ENCODE data around the gene HLA-DMA. TPM values are rescaled to one million over a fixed set of nuclear protein-coding genes. Genes with fewer than 3 reads are reported as not detected.

Gene HLA-DMA
- 16.2 TPM for total RNA-seq

DNA sequence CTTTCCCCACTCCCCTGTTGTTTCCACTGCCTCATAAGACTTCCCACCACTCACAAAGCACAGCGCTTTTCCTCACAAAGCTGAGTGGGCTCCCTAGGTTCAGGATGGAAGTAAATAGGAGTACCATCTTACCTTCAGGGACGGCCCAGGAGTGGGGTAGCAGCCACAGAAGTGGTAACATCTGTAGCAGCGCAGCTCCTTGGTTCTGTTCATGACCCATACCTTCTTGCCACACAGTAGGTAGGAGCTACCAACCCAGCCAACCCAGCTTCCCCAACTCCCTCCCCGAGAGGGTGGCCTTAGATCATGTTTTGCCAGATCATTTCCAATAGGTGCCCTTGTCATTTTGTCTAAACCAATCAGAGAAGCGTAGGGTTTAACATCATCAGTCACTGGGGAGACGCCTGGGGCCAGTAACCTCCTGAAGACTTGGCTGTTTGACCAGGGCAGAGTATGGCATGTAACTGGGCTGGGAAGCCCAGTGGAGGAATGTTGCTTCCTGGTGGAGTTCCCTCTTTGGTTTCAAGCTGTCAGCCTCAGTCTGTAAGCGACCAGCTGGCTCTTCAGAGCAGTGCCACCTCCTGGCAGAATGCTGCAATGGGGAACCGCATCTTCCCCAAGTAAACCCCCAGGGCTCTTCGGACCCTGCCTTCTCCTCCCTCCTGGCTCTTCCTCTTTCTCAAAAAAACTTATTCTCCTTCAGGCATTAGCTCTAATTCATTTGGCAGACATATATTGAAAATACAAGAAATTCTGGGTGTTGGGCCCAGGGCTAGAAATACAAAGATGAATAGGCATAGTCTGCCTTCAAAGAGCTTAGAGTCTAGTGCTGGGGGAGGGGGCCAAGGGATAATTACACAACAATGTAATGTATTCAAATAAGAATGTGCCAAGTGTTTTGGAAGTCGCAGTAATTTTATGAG, at the start of gene HLA-DMA:
TSS of gene HLA-DMA (minus strand) at position 281 of the 923 bp plus-strand sequence. CDS start at position 220, 61 bp downstream.
- peak; percentile 98 for ATAC-seq

- ATAC-seq = no peak
Observed at GRCh38 chr6:33001685-33002084, 48.8 kb upstream of the HLA-DMA start.

DNA sequence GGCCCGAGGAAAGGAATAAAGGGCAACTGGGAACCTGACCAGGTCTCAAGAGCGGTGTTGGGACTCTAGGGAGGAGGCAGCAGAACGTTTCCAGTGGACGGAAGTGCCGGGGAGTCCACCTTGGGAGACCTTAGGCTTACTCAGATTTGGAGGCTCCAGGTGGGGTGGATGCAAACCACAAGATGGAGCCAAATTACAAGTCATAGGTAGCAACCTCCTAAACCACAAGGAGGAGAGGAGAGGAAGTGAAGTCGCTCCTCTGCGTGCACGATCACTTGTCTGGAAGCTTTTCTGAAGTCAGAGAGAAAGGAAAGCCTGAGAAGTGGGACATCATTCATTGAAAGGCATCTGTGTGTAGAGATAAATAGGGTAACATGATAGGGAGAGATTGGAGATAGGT, 47.2 kb upstream of the HLA-DMA start:
- peak; percentile 65 for ATAC-seq

DNA sequence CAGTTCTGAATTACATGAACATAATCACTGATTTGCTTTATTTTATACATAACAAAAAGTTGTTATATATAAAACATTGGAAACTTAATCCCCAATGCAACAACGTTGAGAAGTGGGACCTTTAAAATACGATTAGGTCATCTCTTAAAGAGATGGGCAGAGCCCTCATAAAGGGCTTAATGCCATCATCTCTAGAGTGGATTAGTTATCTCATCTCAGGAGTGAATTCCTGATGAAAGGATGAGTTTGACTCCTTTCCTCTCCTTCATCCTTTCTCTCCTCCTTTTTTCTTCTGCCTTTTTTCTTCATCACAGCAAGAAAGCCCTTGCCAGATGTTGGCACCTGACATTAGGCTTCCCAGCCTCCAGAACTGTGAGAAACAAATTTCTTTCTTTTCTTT, 42.6 kb upstream of the HLA-DMA start:
- no peak for ATAC-seq

DNA sequence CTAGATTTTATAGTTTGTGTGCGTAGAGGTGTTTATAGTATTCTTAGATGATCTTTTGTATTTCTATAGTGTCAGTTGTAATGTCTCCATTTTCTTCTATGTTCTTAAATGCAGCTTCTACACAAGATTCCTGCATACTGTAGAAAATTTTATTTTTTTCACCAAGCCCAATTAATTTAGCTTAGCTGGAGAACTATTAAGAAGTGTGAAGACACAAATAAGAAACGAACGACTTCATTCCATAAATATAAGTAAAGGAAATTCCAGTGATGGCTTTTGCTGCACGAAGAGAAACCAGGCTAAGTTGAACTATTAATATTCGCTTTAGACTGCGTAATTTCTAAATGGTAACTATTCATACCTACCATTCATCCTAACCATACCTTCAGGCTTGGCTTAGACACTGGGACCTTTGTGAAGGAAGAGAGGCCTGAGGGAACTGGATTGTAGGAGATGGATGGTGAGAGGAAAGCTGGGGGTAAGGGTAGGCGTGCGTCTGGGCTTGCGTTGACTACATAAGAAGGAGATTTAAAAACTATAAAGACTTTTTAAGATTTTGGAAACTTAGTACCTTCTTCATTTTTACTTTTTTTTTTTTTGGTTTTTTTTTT, 40.6 kb upstream of the HLA-DMA start:
- no peak for ATAC-seq

DNA sequence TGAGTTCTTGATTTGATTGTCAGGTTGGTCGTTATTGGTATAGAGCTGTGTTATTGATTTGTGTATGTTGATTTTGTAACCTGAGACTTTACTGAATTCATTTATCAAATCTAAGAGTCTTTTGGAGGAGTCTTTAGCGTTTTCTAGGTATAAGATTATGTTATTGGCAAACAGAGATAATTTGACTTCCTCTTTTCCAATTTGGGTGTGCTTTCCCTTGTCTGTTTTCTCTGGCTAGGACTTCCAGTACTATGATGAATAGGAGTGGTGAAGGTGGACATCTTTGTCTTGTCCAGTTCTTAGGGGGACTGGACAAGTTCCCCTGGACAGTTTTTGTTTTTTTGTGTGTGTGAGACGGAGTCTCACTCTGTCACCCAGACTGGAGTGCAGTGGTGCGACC, 39.1 kb upstream of the HLA-DMA start:
- no peak for ATAC-seq

GRCh38 chr6:32989368-32989767, 36.5 kb upstream of the HLA-DMA start:
- ATAC-seq = no peak

DNA sequence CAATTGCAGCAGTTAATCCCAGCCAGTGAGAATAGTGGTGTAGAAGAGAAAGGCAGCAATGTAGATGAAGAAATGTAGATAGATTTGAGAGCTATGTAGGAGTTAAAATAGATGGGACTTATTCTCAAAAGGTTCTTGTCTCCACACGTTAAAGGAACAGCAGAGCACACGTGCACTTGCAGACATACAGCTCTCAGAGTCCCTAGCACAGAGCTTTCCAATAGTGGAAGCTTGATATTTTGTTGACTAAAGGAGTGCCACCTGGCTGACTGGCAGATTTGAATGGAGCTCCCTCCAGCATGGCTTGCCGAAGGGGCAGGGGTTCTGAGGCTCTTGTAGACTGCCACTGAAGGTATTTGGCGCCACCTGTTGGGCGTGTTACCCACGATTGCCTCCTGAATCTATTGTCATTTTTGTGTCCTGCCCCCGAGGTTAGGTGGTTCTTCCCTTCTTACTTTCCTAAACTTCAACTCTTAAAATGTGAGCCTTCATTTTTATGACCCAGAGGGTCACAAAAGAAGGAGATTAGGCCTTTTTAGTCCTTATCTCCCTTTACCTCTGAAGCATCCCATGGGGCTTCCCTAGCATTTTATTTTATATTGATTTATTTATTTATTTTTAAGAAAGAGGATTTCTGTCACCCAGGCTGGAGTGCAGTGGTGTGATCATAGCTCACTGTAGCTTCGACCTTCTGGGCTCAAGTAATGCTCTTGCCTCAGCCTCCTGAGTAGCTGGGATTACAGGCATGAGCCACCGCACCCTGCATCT, 31.9 kb upstream of the HLA-DMA start:
- ATAC-seq = peak; percentile 76

GRCh38 chr6:32983964-32984621, 31.2 kb upstream of the HLA-DMA start:
- peak; percentile 16 for ATAC-seq

- ATAC-seq = peak; percentile 15
Observed at GRCh38 chr6:32983493-32983848, 30.6 kb upstream of the HLA-DMA start.

GRCh38 chr6:32982702-32983492, 30.0 kb upstream of the HLA-DMA start:
- no peak for ATAC-seq

DNA sequence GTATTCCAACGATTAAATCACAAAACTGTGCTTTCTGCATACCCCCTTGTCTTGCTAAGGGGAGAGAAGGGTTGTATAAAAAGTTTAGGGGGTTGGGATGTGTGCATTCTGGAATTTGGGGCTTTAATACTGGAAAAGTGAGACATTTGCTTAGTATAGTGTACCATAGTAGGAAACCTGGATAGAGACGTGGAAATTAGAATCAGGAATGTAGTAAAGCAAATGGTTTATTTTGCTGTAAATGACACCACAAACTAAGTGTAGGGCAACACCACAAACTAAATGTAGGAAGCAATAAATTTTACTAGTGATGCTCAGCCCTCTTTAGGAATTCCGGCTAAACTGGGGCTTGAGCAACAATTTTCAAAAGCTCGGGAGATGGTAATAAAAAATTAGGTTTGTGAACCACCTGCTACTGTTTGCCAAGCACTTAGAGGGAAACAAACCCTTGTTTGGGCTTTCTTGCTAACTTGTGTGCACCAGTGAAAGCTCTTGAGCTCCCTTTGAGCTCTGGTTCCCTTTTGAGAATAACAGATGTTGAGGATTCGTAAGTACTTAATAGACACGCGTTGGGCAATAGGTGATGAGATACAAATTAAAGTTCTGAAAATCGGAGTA, 29.3 kb upstream of the HLA-DMA start:
- no peak for ATAC-seq

GRCh38 chr6:32980488-32981038, 27.7 kb upstream of the HLA-DMA start:
- no peak for ATAC-seq

GRCh38 chr6:32979720-32980487, 27.0 kb upstream of the HLA-DMA start:
- no peak for ATAC-seq

- no peak for ATAC-seq
Observed at GRCh38 chr6:32977953-32978324, 25.0 kb upstream of the HLA-DMA start.

- no peak for ATAC-seq
Observed at GRCh38 chr6:32977272-32977952, 24.5 kb upstream of the HLA-DMA start.

DNA sequence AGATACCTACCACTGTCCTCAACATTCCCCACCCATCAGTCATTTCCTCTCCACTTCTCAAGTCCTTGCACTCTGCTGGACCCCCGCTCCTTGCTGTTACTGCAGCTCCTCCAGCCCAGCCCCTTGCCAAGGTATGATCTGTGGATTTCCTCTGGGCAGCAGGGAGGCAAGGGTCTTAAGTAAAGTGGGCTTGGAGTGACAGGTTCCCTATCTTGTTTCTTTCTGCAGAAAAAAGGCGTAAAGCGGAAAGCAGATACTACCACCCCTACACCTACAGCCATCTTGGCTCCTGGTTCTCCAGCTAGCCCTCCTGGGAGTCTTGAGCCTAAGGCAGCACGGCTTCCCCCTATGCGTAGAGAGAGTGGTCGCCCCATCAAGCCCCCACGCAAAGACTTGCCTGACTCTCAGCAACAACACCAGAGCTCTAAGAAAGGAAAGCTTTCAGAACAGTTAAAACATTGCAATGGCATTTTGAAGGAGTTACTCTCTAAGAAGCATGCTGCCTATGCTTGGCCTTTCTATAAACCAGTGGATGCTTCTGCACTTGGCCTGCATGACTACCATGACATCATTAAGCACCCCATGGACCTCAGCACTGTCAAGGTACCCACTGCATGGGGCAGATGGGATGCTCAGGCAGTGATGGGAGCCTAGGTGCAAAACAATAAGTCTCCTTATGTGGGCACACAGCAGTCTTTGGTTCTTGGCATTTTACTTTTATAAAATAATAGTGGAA, 23.6 kb upstream of the HLA-DMA start:
- no peak for ATAC-seq

GRCh38 chr6:32975886-32976285, 23.0 kb upstream of the HLA-DMA start:
- ATAC-seq = no peak
